SU-DHL-6 (cell line): ENCODE measurements around the gene PIGX.
"Not testable (repeated sequence)": the region's sequence is repeated elsewhere in the genome, so short reads cannot be mapped to it uniquely, and the experiment has no call there.

ENCODE experiments used
- H2AFZ ChIP-seq: fragments of 200-600 bp; sonication (generic); 2 replicates; pipeline ENCODE4 v1.6.1; 2014; ENCODE audit warnings: low read depth, mild to moderate bottlenecking, moderate library complexity, mixed read lengths, antibody characterized with exemption, low read length; ENCODE audit not compliant: severe bottlenecking
- H3F3A ChIP-seq: fragments of 200-600 bp; shearing (Covaris generic); 2 replicates; pipeline ENCODE4 v1.6.0; 2016; ENCODE audit warnings: antibody characterized with exemption, mild to moderate bottlenecking; ENCODE audit not compliant: insufficient read depth
- H3K27ac ChIP-seq: fragments of 200-600 bp; sonication (generic); 2 replicates; pipeline ENCODE4 v1.5.1; 2016; ENCODE audit warnings: low read depth, mild to moderate bottlenecking, low read length, moderate library complexity, mixed read lengths
- H3K27me3 ChIP-seq: fragments of 200-600 bp; sonication (generic), shearing (Covaris generic); 2 replicates; pipeline ENCODE4 v1.6.0; 2014; ENCODE audit warnings: mild to moderate bottlenecking, low read length
- H3K36me3 ChIP-seq: fragments of 200-600 bp; sonication (generic); 2 replicates; pipeline ENCODE4 v1.6.1; 2014; ENCODE audit warnings: mild to moderate bottlenecking, low read length, mixed read lengths
- H3K4me2 ChIP-seq: fragments of 300-600, 200-600 bp; shearing (Covaris generic), sonication (generic); 2 replicates; pipeline ENCODE4 v1.6.0; 2014; ENCODE audit warnings: low read length, low read depth, mild to moderate bottlenecking; ENCODE audit not compliant: poor library complexity, severe bottlenecking
- H3K4me3 ChIP-seq: fragments of 200-600 bp; sonication (generic); 2 replicates; pipeline ENCODE4 v1.5.1; 2014; ENCODE audit warnings: antibody characterized with exemption, low read length, mild to moderate bottlenecking, mixed read lengths; ENCODE audit not compliant: insufficient read depth, poor library complexity, severe bottlenecking
- H3K79me2 ChIP-seq: fragments of 200-600 bp; sonication (generic); 2 replicates; pipeline ENCODE4 v1.6.1; 2014; ENCODE audit warnings: mild to moderate bottlenecking, low read length, moderate library complexity; ENCODE audit not compliant: insufficient read depth
- H3K9ac ChIP-seq: fragments of 200-600 bp; sonication (generic); 2 replicates; pipeline ENCODE4 v1.7.0; 2014; ENCODE audit warnings: mild to moderate bottlenecking, low read length
- H3K9me2 ChIP-seq: fragments of 200-600 bp; sonication (generic); replicated peaks from 2 replicates; pipeline ENCODE4 v1.6.1; 2014; ENCODE audit warnings: low read length; ENCODE audit not compliant: insufficient read depth
- H3K9me3 ChIP-seq: fragments of 200-600 bp; sonication (generic); 2 replicates; pipeline ENCODE4 v1.6.1; 2014; ENCODE audit warnings: low read length, mixed read lengths; ENCODE audit not compliant: insufficient read depth
- H4K20me1 ChIP-seq: fragments of 200-600 bp; sonication (generic); 2 replicates; pipeline ENCODE4 v1.6.1; 2014; ENCODE audit warnings: low read depth, mild to moderate bottlenecking, antibody characterized with exemption, low read length, moderate library complexity, mixed read lengths
- CTCF ChIP-seq: fragments of 200-600 bp; sonication (generic); IDR thresholded peaks from one replicate; pipeline ENCODE4 v1.5.1; 2017; ENCODE audit warnings: antibody characterized with exemption, mild to moderate bottlenecking, low read length, moderate library complexity; ENCODE audit not compliant: insufficient read depth, poor library complexity, severe bottlenecking
- EZH2phosphoT487 ChIP-seq: fragments of 200-600 bp; sonication (generic), shearing (Covaris generic); conservative IDR thresholded peaks from 2 replicates; pipeline ENCODE4 v1.6.1; 2018; ENCODE audit warnings: mild to moderate bottlenecking, antibody characterized with exemption, low read length, moderate library complexity, mixed read lengths

Gene PIGX

GRCh38 chr3:196741249-196741889 is 29.2 kb downstream of the PIGX start:
- peaks cover 5% of the 10 kb centered on the region; the same call in 1 of the 2 replicates for H3F3A ChIP-seq
- peaks cover 66% of the 10 kb centered on the region for H3K79me2 ChIP-seq
- H3K27me3 ChIP-seq = no peaks in the 10 kb centered on the region
- no peaks in the 10 kb centered on the region for H3K9me2 ChIP-seq
- H4K20me1 ChIP-seq = 0 out of 2 replicates have a peak, but pooled peaks cover 10% of the 10 kb centered on the region
- no peaks in the 10 kb centered on the region for H3K9me3 ChIP-seq
- H3K4me2 ChIP-seq = peak overlapping the region; percentile 73
- TF ChIP-seq EZH2phosphoT487 (no peak), CTCF (no peak)
- peak overlapping the region; percentile 81 for H3K4me3 ChIP-seq
- H3K27ac ChIP-seq = no peak overlapping the region
- H3K9ac ChIP-seq = peak overlapping the region; percentile 92
- 0 out of 2 replicates have a peak, but pooled peaks cover 6% of the 10 kb centered on the region for H3K36me3 ChIP-seq
- no peak overlapping the region for H2AFZ ChIP-seq

- H3K27ac ChIP-seq, H3K4me2 ChIP-seq, H3K9me3 ChIP-seq, H3K4me3 ChIP-seq, H2AFZ ChIP-seq, H3K9me2 ChIP-seq, H3K27me3 ChIP-seq, H3K9ac ChIP-seq: not testable (repeated sequence)
- Histone ChIP-seq H3K36me3 (peaks cover 13% of the 10 kb centered on the region; the same call in 1 of the 2 replicates), H4K20me1 (peaks cover 20% of the 10 kb centered on the region), H3K79me2 (peaks cover 88% of the 10 kb centered on the region), H3F3A (peaks cover 15% of the 10 kb centered on the region; the same call in 1 of the 2 replicates)
Observed at GRCh38 chr3:196743569-196743968, 31.4 kb downstream of the PIGX start.

GRCh38 chr3:196749125-196749524 is 36.9 kb downstream of the PIGX start:
- Histone ChIP-seq H2AFZ (no peak overlapping the region), H3K9ac (no peak overlapping the region), H3K27me3 (no peaks in the 10 kb centered on the region), H3K27ac (no peak overlapping the region), H3K4me2 (peak overlapping the region; percentile 2), H3K4me3 (no peak overlapping the region), H3F3A (peaks cover 18% of the 10 kb centered on the region; the same call in 1 of the 2 replicates), H3K79me2 (peaks cover 98% of the 10 kb centered on the region), H3K9me3 (no peaks in the 10 kb centered on the region), H3K36me3 (peaks cover 20% of the 10 kb centered on the region), H3K9me2 (no peaks in the 10 kb centered on the region), H4K20me1 (peaks cover 15% of the 10 kb centered on the region)
- TF ChIP-seq CTCF = no peak
- TF ChIP-seq EZH2phosphoT487 = no peak

GRCh38 chr3:196753201-196753600 is 41.0 kb downstream of the PIGX start:
- Histone ChIP-seq H3K79me2 (peaks cover 98% of the 10 kb centered on the region), H3K9me3 (peaks cover 13% of the 10 kb centered on the region; the same call in 1 of the 2 replicates), H3K9me2 (no peaks in the 10 kb centered on the region), H3F3A (0 out of 2 replicates have a peak, but pooled peaks cover 3% of the 10 kb centered on the region), H3K9ac (no peak overlapping the region), H3K27me3 (no peaks in the 10 kb centered on the region), H2AFZ (no peak overlapping the region), H3K27ac (no peak overlapping the region), H3K4me3 (no peak overlapping the region), H3K4me2 (no peak overlapping the region), H4K20me1 (peaks cover 3% of the 10 kb centered on the region; the same call in 1 of the 2 replicates), H3K36me3 (peaks cover 28% of the 10 kb centered on the region)
- TF ChIP-seq EZH2phosphoT487 (no peak), CTCF (no peak)
